ENCODE measurements around the gene WTIP.
"Not testable (repeated sequence)": the region's sequence is repeated elsewhere in the genome, so short reads cannot be mapped to it uniquely, and the experiment has no call there.

- not testable (repeated sequence) for TF ChIP-seq POLR2AphosphoS5 (IDR thresholded peaks at IDR 0.05; ENCODE audit: insufficient read depth, low read depth, low read length); FOS (IDR thresholded peaks at IDR 0.05; ENCODE audit: borderline replicate concordance, insufficient read depth, low read length); EZH2 (IDR thresholded peaks at IDR 0.05; ENCODE audit: borderline replicate concordance, low read depth, low read length, severe bottlenecking); POLR2A (IDR thresholded peaks at IDR 0.05; ENCODE audit: low read depth, low read length); MAX (IDR thresholded peaks at IDR 0.05; ENCODE audit: insufficient read depth, insufficient read length); GATA2 (IDR thresholded peaks at IDR 0.05; ENCODE audit: insufficient read depth, insufficient read length, low read depth, low read length)
- TF ChIP-seq, protein P1, sequence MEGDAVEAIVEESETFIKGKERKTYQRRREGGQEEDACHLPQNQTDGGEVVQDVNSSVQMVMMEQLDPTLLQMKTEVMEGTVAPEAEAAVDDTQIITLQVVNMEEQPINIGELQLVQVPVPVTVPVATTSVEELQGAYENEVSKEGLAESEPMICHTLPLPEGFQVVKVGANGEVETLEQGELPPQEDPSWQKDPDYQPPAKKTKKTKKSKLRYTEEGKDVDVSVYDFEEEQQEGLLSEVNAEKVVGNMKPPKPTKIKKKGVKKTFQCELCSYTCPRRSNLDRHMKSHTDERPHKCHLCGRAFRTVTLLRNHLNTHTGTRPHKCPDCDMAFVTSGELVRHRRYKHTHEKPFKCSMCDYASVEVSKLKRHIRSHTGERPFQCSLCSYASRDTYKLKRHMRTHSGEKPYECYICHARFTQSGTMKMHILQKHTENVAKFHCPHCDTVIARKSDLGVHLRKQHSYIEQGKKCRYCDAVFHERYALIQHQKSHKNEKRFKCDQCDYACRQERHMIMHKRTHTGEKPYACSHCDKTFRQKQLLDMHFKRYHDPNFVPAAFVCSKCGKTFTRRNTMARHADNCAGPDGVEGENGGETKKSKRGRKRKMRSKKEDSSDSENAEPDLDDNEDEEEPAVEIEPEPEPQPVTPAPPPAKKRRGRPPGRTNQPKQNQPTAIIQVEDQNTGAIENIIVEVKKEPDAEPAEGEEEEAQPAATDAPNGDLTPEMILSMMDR (IDR thresholded peaks at IDR 0.05; ENCODE audit: extremely low read depth in 1 of 2, insufficient read depth in 1 of 2, low read depth in 1 of 2, low read length in 2 of 2): not testable (repeated sequence)
Measured at GRCh38 chr19:34478496-34478895, 3.1 kb upstream of the WTIP start.

Measured in endothelial cell of umbilical vein (primary cell).